HUES64 (cell line): ENCODE measurements around the gene NRL.
A peak's percentile ranks its signal among the peaks of the same experiment; 100 is the strongest.

Source experiments
- H3K27ac ChIP-seq: 2 replicates; pipeline ENCODE4 v1.7.0; 2013; ENCODE audit warnings: low read depth, low read length, inconsistent platforms
- H3K27me3 ChIP-seq: 2 replicates; pipeline ENCODE4 v1.6.1; 2013; ENCODE audit warnings: mild to moderate bottlenecking, low read length; ENCODE audit not compliant: insufficient read depth
- H3K36me3 ChIP-seq: 2 replicates; pipeline ENCODE4 v1.6.1; 2013; ENCODE audit warnings: mild to moderate bottlenecking, low read length; ENCODE audit not compliant: insufficient read depth
- H3K4me1 ChIP-seq: 2 replicates; pipeline ENCODE4 v1.6.1; 2013; ENCODE audit warnings: mild to moderate bottlenecking, low read length, moderate library complexity; ENCODE audit not compliant: insufficient read depth
- H3K4me3 ChIP-seq: 2 replicates; pipeline ENCODE4 v1.5.1; 2013; ENCODE audit warnings: mild to moderate bottlenecking, low read length, moderate library complexity
- H3K9ac ChIP-seq: 2 replicates; pipeline ENCODE4 v1.6.1; 2013; ENCODE audit warnings: mild to moderate bottlenecking, low read depth, low read length
- H3K9me3 ChIP-seq: 2 replicates; pipeline ENCODE4 v1.6.1; 2013; ENCODE audit warnings: low read depth, low read length; ENCODE audit not compliant: insufficient read depth
- WGBS: fragments of 150-250, 120-280 bp; methylation state at CpG from one replicate; pipeline ENCODE4 v1.1.7; 2013; ENCODE audit warnings: missing lambda C conversion rate; 5-methylcytosine and 5-hydroxymethylcytosine counted together

NRL gene

DNA sequence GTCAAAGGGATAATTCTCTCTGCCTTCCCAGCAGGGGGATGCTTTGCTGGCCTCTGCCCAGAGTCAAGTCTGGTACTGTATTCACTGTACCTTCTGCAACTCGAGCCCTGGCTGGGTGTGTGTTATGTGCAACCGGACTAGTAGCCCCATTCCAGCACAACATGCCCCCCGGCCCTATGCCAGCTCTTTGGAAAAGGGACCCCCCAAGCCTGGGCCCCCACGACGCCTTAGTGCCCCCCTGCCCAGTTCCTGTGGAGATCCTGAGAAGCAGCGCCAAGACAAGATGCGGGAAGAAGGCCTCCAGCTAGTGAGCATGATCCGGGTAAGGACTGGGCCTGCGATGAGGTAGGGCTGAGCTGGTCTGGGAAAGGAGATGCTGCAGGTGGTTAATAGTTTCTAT, 35.8 kb upstream of the NRL start:
- no peaks in the 10 kb centered on the region for H3K9me3 ChIP-seq
- H3K4me3 ChIP-seq = no peak overlapping the region
- no peak overlapping the region for H3K9ac ChIP-seq
- H3K4me1 ChIP-seq = peaks cover 8% of the 10 kb centered on the region; the same call in 1 of the 2 replicates
- no peaks in the 10 kb centered on the region for H3K27me3 ChIP-seq
- peaks cover 61% of the 10 kb centered on the region for H3K36me3 ChIP-seq
- WGBS = 96% methylated on average over 9 of the region's 9 CpGs
- H3K27ac ChIP-seq = no peak overlapping the region

GRCh38 chr14:24150061-24150460, 35.3 kb upstream of the NRL start:
- H3K27me3 ChIP-seq = no peaks in the 10 kb centered on the region
- H3K9ac ChIP-seq = no peak overlapping the region
- no peak overlapping the region for H3K27ac ChIP-seq
- WGBS = 94% methylated on average over 9 of the region's 9 CpGs
- H3K9me3 ChIP-seq = no peaks in the 10 kb centered on the region
- H3K4me1 ChIP-seq = peaks cover 10% of the 10 kb centered on the region; the same call in 1 of the 2 replicates
- no peak overlapping the region for H3K4me3 ChIP-seq
- peaks cover 56% of the 10 kb centered on the region for H3K36me3 ChIP-seq

GRCh38 chr14:24149302-24149969, 34.7 kb upstream of the NRL start:
- Histone ChIP-seq H3K4me3 (no peak overlapping the region), H3K4me1 (peaks cover 10% of the 10 kb centered on the region; the same call in 1 of the 2 replicates), H3K27ac (no peak overlapping the region), H3K9me3 (no peaks in the 10 kb centered on the region), H3K9ac (no peak overlapping the region), H3K36me3 (peaks cover 56% of the 10 kb centered on the region), H3K27me3 (no peaks in the 10 kb centered on the region)
- 95% methylated on average over 3 of the region's 3 CpGs for WGBS

DNA sequence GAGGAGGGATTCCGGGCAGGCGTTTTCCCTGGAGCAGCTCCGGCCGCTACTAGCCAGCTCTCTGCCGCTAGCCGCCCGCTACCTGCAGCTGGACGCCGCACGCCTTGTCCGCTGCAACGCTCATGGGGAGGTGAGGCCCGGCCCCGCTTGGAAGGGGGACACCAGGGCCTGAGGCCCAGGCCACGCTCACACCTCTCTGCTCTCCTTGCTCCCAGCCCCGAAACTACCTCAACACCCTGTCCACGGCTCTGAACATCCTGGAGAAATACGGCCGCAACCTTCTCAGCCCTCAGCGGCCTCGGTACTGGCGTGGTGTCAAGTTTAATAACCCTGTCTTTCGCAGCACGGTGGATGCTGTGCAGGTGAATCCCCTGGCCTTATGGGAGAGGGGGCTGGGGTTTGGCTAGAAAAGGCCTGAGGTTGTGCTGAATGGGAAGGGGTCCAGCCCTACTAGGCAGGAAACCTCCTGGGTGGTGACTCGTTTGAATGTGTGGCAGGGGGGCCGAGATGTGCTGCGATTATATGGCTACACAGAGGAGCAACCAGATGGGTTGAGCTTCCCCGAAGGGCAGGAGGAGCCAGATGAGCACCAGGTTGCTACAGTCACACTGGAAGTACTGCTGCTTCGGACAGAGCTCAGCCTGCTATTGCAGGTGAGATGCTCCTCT, 33.1 kb upstream of the NRL start:
- Histone ChIP-seq H3K27ac (no peak overlapping the region), H3K4me3 (peak overlapping the region; percentile 91), H3K27me3 (no peaks in the 10 kb centered on the region), H3K9ac (peak overlapping the region; percentile 80), H3K4me1 (peaks cover 10% of the 10 kb centered on the region; the same call in 1 of the 2 replicates), H3K36me3 (peaks cover 63% of the 10 kb centered on the region), H3K9me3 (no peaks in the 10 kb centered on the region)
- WGBS = 10% methylated on average over 29 of the region's 29 CpGs

- Histone ChIP-seq H3K27ac (peak within 1 kb of the TSS; percentile 54), H3K4me1 (peaks cover 10% of the 10 kb centered on the region; the same call in 1 of the 2 replicates), H3K9ac (peak within 1 kb of the TSS; percentile 83), H3K27me3 (no peaks in the 10 kb centered on the region), H3K9me3 (no peaks in the 10 kb centered on the region), H3K4me3 (peak within 1 kb of the TSS; percentile 92), H3K36me3 (peaks cover 55% of the 10 kb centered on the region)
- under 1% methylated on average over 57 of the region's 57 CpGs for WGBS
Measured at GRCh38 chr14:24146978-24147760, 32.4 kb upstream of the NRL start, which contains the start of gene RNF31. RNF31 (plus strand) TSS chr14:24147498; CDS start chr14:24147699, 201 bp downstream.

GRCh38 chr14:24146453-24146977, 31.8 kb upstream of the NRL start, which contains the start of gene PSME2:
PSME2 (minus strand) TSS chr14:24146610; CDS start chr14:24146581, 29 bp downstream.
- WGBS = 1% methylated on average over 22 of the region's 25 CpGs

GRCh38 chr14:24145690-24146452, 31.1 kb upstream of the NRL start:
- peak overlapping the region; percentile 50; the same call in 1 of the 2 replicates for H3K27ac ChIP-seq
- H3K9me3 ChIP-seq = no peaks in the 10 kb centered on the region
- 46% methylated on average over 7 of the region's 9 CpGs for WGBS
- H3K36me3 ChIP-seq = peaks cover 42% of the 10 kb centered on the region
- peaks cover 10% of the 10 kb centered on the region; the same call in 1 of the 2 replicates for H3K4me1 ChIP-seq
- H3K27me3 ChIP-seq = no peaks in the 10 kb centered on the region
- H3K9ac ChIP-seq = peak overlapping the region; percentile 83
- H3K4me3 ChIP-seq = peak overlapping the region; percentile 92

More at GRCh38 chr14:24146453-24146977, 31.8 kb upstream of the NRL start, which contains the start of gene PSME2:
- Histone ChIP-seq H3K27me3 (no peaks in the 10 kb centered on the region), H3K9me3 (no peaks in the 10 kb centered on the region), H3K4me1 (peaks cover 10% of the 10 kb centered on the region; the same call in 1 of the 2 replicates), H3K9ac (peak within 1 kb of the TSS; percentile 83), H3K27ac (peak within 1 kb of the TSS; percentile 54), H3K4me3 (peak within 1 kb of the TSS; percentile 92), H3K36me3 (peaks cover 49% of the 10 kb centered on the region)

GRCh38 chr14:24145219-24145618, 30.5 kb upstream of the NRL start:
- Histone ChIP-seq H3K27ac (no peak overlapping the region), H3K9me3 (no peaks in the 10 kb centered on the region), H3K27me3 (no peaks in the 10 kb centered on the region), H3K36me3 (peaks cover 36% of the 10 kb centered on the region), H3K9ac (no peak overlapping the region), H3K4me3 (0 out of 2 replicates have a peak overlapping the region, but pooled peaks have one; percentile 92), H3K4me1 (peaks cover 10% of the 10 kb centered on the region; the same call in 1 of the 2 replicates)
- 91% methylated on average over 2 of the region's 2 CpGs for WGBS

DNA sequence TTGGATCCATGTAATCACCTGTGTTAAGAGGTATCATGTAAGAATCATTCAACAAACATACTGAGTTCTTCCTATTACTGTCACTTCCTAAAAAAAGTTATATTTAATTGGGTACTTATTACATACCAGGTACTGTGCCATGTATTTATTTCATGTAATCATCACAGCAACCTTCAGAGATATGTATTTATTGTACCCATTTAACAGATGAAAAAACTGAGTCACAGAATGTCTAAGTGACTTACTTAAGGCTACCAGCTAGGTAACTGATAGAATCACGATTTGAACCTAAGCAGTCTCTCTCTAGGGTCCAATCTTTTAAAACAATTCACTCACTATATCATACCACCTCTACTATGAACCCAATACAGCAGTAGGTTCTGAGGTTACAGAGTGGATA, 29.7 kb upstream of the NRL start:
- H3K4me1 ChIP-seq = peaks cover 10% of the 10 kb centered on the region; the same call in 1 of the 2 replicates
- no peak overlapping the region for H3K4me3 ChIP-seq
- no peak overlapping the region for H3K27ac ChIP-seq
- H3K27me3 ChIP-seq = no peaks in the 10 kb centered on the region
- H3K36me3 ChIP-seq = peaks cover 33% of the 10 kb centered on the region
- no peak overlapping the region for H3K9ac ChIP-seq
- no peaks in the 10 kb centered on the region for H3K9me3 ChIP-seq
- WGBS = 100% methylated on average over 1 of the region's 1 CpG

GRCh38 chr14:24143511-24143910, 28.8 kb upstream of the NRL start:
- Histone ChIP-seq H3K36me3 (peaks cover 34% of the 10 kb centered on the region), H3K9me3 (no peaks in the 10 kb centered on the region), H3K9ac (no peak overlapping the region), H3K4me3 (no peak overlapping the region), H3K27me3 (no peaks in the 10 kb centered on the region), H3K27ac (no peak overlapping the region), H3K4me1 (peaks cover 9% of the 10 kb centered on the region; the same call in 1 of the 2 replicates)
- 94% methylated on average over 2 of the region's 2 CpGs for WGBS
